Sigmoid colon (tissue), 4 donors: Measurements from ENCODE around the gene ARHGAP42.

Experiments
- CTCF ChIP-seq, 4 experiments: fragments of 450-650 bp in 3 of 4; fragments of 200-600 bp in 1 of 4; IDR thresholded peaks; one replicate each; pipeline ENCODE4 v1.5.1; 2016 to 2019; ENCODE audit warnings: antibody characterized with exemption in 4 of 4, mild to moderate bottlenecking in 3 of 4, moderate library complexity in 2 of 4
- EP300 ChIP-seq, 4 donors: sonication (generic); formaldehyde crosslinking; IDR thresholded peaks; one replicate each; pipeline ENCODE4 v1.6.1; 2017; ENCODE audit warnings: antibody characterized with exemption in 4 of 4

- TF ChIP-seq EP300 (IDR thresholded peaks at IDR 0.05) (no peak), CTCF (IDR thresholded peaks at IDR 0.05) (no peak)
Measured at GRCh38 chr11:100732949-100733348, 45.9 kb downstream of the ARHGAP42 start.
